SU-DHL-6 (cell line): ENCODE measurements around the gene NAV3.

ENCODE experiments used
- CTCF ChIP-seq: fragments of 200-600 bp; sonication (generic); IDR thresholded peaks from one replicate; pipeline ENCODE4 v1.5.1; 2017; ENCODE audit warnings: antibody characterized with exemption, mild to moderate bottlenecking, low read length, moderate library complexity; ENCODE audit not compliant: insufficient read depth, poor library complexity, severe bottlenecking
- EZH2phosphoT487 ChIP-seq: fragments of 200-600 bp; sonication (generic), shearing (Covaris generic); conservative IDR thresholded peaks from 2 replicates; pipeline ENCODE4 v1.6.1; 2018; ENCODE audit warnings: mild to moderate bottlenecking, antibody characterized with exemption, low read length, moderate library complexity, mixed read lengths

- no peak for TF ChIP-seq CTCF
- TF ChIP-seq EZH2phosphoT487: no peak
Measured at GRCh38 chr12:77940011-77940423, 109.3 kb downstream of the NAV3 start.
